ENCODE data around the gene FOXP1.

FOXP1 gene

GRCh38 chr3:71277341-71277740, 306.2 kb downstream of the FOXP1 start:
- Histone ChIP-seq H3K4me1 (ENCODE audit: low read length) (no peaks in the 10 kb centered on the region), H3K79me2 (ENCODE audit: low read length) (no peaks in the 10 kb centered on the region), H3K27me3 (ENCODE audit: low read depth, low read length) (no peaks in the 10 kb centered on the region), H3K4me3 (ENCODE audit: low read length) (no peak overlapping the region), H3K9ac (ENCODE audit: low read length) (no peak overlapping the region), H2AFZ (ENCODE audit: low read depth, low read length) (no peak overlapping the region), H3K36me3 (replicated peaks; ENCODE audit: low read depth, low read length) (no peaks in the 10 kb centered on the region), H3K4me2 (ENCODE audit: low read length) (no peak overlapping the region), H4K20me1 (ENCODE audit: insufficient read depth, low read length) (no peaks in the 10 kb centered on the region), H3K9me3 (ENCODE audit: insufficient read depth, low read length) (no peaks in the 10 kb centered on the region), H3K27ac (ENCODE audit: low read length) (no peak overlapping the region)
- TF ChIP-seq, protein P1, sequence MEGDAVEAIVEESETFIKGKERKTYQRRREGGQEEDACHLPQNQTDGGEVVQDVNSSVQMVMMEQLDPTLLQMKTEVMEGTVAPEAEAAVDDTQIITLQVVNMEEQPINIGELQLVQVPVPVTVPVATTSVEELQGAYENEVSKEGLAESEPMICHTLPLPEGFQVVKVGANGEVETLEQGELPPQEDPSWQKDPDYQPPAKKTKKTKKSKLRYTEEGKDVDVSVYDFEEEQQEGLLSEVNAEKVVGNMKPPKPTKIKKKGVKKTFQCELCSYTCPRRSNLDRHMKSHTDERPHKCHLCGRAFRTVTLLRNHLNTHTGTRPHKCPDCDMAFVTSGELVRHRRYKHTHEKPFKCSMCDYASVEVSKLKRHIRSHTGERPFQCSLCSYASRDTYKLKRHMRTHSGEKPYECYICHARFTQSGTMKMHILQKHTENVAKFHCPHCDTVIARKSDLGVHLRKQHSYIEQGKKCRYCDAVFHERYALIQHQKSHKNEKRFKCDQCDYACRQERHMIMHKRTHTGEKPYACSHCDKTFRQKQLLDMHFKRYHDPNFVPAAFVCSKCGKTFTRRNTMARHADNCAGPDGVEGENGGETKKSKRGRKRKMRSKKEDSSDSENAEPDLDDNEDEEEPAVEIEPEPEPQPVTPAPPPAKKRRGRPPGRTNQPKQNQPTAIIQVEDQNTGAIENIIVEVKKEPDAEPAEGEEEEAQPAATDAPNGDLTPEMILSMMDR (IDR thresholded peaks at IDR 0.05; ENCODE audit: low read depth, low read length): no peak
- TF ChIP-seq EZH2phosphoT487 (IDR thresholded peaks at IDR 0.05; ENCODE audit: low read depth): no peak

DNA sequence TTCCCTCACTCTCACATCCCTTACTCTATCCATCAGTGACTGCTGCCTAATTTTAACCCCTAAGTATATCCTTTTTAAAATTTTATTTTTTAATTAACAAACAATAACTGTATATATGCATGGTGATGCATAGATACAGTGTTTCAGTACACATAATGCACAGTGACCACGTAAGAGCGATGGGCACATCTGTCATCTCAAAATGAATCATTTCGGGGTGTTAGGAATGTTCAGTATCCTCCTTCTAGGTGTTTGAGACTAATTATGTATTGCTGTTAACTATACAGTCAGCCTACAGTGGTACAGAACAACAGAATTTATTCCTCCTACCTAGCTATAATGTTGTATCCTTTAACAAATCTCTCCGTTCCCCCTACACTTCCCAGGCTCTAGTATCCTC, 307.0 kb downstream of the FOXP1 start:
- Histone ChIP-seq H3K9me3 (ENCODE audit: insufficient read depth, low read length) (no peaks in the 10 kb centered on the region), H3K4me3 (ENCODE audit: low read length) (no peak overlapping the region), H3K27me3 (ENCODE audit: low read depth, low read length) (peaks cover 6% of the 10 kb centered on the region; the same call in 1 of the 2 replicates), H2AFZ (ENCODE audit: low read depth, low read length) (no peak overlapping the region), H3K27ac (ENCODE audit: low read length) (no peak overlapping the region), H3K4me2 (ENCODE audit: low read length) (no peak overlapping the region), H4K20me1 (ENCODE audit: insufficient read depth, low read length) (no peaks in the 10 kb centered on the region), H3K79me2 (ENCODE audit: low read length) (no peaks in the 10 kb centered on the region), H3K4me1 (ENCODE audit: low read length) (no peaks in the 10 kb centered on the region), H3K36me3 (replicated peaks; ENCODE audit: low read depth, low read length) (no peaks in the 10 kb centered on the region), H3K9ac (ENCODE audit: low read length) (no peak overlapping the region)
- TF ChIP-seq, protein P1 (IDR thresholded peaks at IDR 0.05; ENCODE audit: low read depth, low read length): no peak
- no peak for TF ChIP-seq EZH2phosphoT487 (IDR thresholded peaks at IDR 0.05; ENCODE audit: low read depth)

DNA sequence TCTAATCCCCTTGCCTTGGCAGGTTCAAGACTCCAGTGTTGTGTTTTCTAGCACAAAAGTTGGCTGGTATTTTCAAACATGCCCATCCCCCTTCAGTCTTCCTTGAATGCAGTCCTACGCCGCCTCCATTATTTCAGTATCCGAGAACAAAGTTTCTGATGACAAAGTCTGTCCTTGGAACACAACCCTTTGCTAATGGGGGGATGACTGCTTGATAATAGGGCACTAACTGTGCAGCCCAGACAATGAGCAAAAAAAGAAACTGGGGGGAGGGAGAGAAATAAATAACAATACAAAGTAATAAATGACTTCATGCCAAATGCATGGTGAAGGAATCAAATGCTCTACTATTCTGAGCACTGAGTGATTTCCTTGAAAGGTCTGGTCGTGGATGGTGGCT, 310.1 kb downstream of the FOXP1 start:
- H3K79me2 ChIP-seq (ENCODE audit: low read length): no peaks in the 10 kb centered on the region
- H3K27ac ChIP-seq (ENCODE audit: low read length): no peak overlapping the region

DNA sequence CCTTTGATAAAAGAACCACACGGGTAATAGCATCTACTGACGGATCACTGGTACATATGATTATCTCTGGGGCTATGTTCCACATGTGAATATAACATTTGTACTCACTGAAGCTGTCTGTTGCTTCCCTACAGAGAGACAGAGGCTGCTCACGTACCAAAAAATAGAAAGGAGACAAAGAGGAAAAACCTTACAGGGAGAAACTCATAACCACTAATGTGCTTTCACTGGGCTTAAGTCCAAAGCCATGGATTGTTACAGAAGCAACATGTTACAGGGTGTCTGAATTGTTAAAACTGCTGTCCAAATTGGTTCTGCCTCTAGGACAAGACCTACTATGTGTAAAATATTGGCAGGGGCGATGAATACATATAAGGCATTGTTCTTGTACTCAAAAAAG, 311.9 kb downstream of the FOXP1 start:
- peaks cover 14% of the 10 kb centered on the region; the same call in 1 of the 2 replicates for H3K27me3 ChIP-seq (ENCODE audit: low read depth, low read length)
- no peaks in the 10 kb centered on the region for H3K36me3 ChIP-seq (replicated peaks; ENCODE audit: low read depth, low read length)
- TF ChIP-seq EZH2phosphoT487 (IDR thresholded peaks at IDR 0.05; ENCODE audit: low read depth): no peak
- TF ChIP-seq, protein P1 (IDR thresholded peaks at IDR 0.05; ENCODE audit: low read depth, low read length): no peak
- H3K9me3 ChIP-seq (ENCODE audit: insufficient read depth, low read length): no peaks in the 10 kb centered on the region
- H3K4me2 ChIP-seq (ENCODE audit: low read length): no peak overlapping the region
- H3K4me1 ChIP-seq (ENCODE audit: low read length): peaks cover 28% of the 10 kb centered on the region
- no peak overlapping the region for H3K27ac ChIP-seq (ENCODE audit: low read length)
- no peaks in the 10 kb centered on the region for H3K79me2 ChIP-seq (ENCODE audit: low read length)
- H3K9ac ChIP-seq (ENCODE audit: low read length): no peak overlapping the region
- H3K4me3 ChIP-seq (ENCODE audit: low read length): no peak overlapping the region
- H2AFZ ChIP-seq (ENCODE audit: low read depth, low read length): no peak overlapping the region
- H4K20me1 ChIP-seq (ENCODE audit: insufficient read depth, low read length): no peaks in the 10 kb centered on the region

More for the DNA sequence above, 310.1 kb downstream of the FOXP1 start:
- Histone ChIP-seq H3K4me1 (ENCODE audit: low read length) (peaks cover 20% of the 10 kb centered on the region), H3K4me2 (ENCODE audit: low read length) (no peak overlapping the region), H2AFZ (ENCODE audit: low read depth, low read length) (no peak overlapping the region), H3K36me3 (replicated peaks; ENCODE audit: low read depth, low read length) (no peaks in the 10 kb centered on the region), H3K4me3 (ENCODE audit: low read length) (no peak overlapping the region), H3K9me3 (ENCODE audit: insufficient read depth, low read length) (no peaks in the 10 kb centered on the region), H3K9ac (ENCODE audit: low read length) (no peak overlapping the region), H4K20me1 (ENCODE audit: insufficient read depth, low read length) (no peaks in the 10 kb centered on the region), H3K27me3 (ENCODE audit: low read depth, low read length) (peaks cover 14% of the 10 kb centered on the region; the same call in 1 of the 2 replicates)
- no peak for TF ChIP-seq EZH2phosphoT487 (IDR thresholded peaks at IDR 0.05; ENCODE audit: low read depth)
- TF ChIP-seq, protein P1 (IDR thresholded peaks at IDR 0.05; ENCODE audit: low read depth, low read length): no peak

Data from OCI-LY3 (cell line).